ENCODE results near the gene EHD4. TPM values are rescaled to one million over a fixed set of nuclear protein-coding genes. Genes with fewer than 3 reads are reported as not detected.

Gene EHD4
- total RNA-seq, 1 experiment from 2014 or later = 35.3 TPM

DNA sequence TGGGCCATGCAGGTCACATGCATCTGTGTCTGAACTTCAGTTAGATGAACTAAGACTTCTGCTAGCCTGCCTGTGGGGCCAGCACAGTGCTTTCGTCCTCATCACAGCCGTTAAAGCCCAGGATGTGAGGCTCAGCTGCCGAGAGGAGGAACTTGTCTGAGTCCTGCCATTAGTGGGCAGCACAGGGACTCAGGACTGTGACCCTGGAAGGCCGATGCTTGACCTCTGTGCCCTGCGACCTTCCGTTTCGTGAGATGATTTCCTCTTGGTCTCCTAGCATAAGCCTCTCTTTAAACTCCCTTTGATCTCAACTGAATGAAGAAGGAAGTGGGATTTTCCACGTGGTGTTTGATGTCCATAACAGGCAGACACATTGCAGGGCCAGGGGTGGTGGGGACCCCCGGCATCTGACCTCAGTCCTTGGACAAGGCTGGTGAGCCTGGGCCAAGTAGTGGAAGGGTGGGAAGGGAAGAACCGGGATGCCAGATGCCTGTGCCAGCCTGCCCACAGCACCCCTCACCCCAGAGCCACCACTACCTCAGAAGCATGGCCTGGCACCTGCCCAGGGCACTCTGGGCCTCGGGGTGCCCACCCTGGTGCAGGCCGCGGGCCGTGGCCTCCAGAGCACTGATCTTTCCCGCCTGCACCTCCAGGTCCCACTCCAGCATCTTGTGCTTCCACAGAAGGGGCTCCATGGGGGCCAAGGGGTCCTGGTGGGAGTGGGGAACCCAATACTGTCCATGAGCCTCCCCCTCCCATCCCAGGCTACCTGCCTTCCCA lies 112.1 kb downstream of the EHD4 start:
- DNase-seq (ENCODE audit: low read depth) = no peak

DNA sequence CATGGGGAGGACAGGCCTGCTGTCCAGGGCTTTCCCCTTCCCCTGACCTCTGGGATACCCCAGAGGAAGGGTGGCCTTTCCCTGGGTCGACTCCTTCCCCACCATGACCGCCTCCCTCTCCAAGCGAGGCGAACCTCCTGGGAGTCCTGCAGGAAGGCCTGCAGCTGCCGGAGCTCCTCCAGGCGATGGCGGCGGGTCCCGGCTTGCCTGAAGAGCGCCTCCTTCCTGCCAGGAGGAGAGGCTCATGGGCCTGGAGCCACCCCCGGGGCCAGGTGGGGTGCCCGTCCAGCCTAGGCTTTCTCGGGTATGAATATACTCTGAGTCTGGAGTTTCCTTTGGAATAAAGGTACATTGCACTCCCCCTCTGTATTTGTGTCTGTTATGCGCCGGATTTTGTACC lies 113.6 kb downstream of the EHD4 start:
- no peak for DNase-seq (ENCODE audit: low read depth)

DNA sequence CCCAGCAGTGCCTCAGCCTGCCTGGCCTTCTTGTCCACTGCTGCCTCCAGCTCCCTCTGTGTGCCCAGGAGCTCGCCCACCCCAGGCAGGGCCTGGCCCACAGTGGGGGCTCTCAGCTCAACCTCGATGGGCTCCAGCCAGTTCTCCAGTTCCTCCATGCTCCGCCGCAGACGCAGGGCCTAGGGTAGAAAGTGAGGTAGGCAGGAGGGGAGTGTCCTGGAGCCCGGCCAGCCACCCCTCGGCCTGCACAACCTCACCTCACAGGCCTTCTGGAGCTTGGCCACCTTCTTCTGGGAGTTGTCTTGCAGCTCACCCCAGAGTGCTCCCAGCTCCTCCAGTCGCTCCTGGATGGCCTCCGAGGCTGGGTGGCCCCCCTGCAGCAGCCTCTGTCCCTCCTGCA lies 115.0 kb downstream of the EHD4 start:
- DNase-seq (ENCODE audit: low read depth) = no peak

DNA sequence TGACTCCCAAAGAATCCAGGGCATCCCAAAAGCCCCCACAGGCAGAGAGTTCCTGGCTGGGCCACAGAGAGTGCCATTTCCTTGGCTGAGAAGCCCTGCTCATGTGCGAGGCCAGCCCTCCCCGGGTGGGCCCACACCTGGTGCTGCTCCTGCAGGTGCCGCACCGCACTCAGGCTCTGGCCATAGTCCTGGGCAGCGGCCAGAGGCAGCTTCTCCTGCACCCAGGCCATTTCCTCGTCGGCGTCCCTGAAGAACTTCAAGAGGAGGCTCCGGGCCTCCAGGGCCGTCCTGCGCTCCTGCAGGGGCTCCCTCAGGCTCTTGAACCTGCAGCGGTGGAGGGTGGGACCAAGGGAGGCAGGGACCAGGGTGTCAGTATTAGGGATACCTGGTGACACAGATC lies 115.6 kb downstream of the EHD4 start:
- no peak for DNase-seq (ENCODE audit: low read depth)

DNA sequence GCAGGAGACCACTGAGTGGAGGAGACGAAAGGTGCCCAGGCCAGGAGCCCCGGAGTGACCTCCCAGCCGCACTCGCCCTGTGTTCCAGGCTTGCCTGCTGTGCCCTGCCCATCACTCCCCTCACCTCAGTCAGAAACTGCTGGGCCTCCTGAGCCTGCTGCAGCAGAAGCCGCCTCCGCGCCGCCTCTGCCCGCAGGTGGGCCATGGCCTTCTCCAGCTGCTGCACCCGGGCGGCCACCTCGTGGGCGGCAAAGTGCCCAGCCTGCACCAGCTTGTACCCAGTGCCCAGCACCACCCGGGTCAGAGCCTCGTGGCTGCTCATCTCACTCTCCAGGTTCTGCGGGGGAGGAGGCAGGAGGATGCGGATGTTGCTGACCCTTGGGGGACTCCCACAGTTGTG lies 116.1 kb downstream of the EHD4 start:
- no peak for DNase-seq (ENCODE audit: low read depth)

DNA sequence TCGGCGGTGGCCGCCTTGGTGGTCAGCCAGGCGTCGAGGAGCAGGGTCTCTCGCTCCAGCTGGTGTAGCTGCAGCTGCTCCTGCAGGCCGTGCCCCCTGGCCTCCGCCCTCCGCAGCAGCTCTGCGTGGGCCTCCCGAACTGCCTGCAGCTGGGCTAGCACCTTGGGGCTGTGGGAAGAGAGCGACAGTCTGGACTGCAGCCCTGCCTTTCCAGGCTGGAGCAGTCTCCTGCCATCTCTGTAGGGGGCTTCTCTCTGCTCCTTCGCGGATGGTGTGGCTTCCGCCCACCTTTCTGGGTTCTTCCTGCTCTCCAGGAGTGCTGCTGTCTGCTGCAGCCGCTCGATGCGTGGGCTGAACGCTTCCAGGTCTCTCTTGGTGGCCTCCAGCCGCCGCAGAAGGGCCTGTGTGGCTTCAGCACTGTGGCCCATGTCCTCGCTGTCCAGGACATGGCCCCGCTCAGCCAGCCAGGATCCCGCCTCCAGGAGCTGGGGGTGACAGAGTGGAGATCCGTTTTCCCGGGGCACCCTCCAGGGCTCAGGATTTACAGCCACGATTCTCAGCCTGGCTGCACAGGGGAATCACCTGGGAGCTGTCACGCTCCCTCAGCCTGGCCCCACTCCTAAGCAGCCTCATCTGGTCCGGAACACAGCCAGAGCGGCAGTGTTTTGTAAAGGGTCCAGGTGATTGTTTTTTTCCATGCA lies 116.9 kb downstream of the EHD4 start:
- DNase-seq (ENCODE audit: low read depth) = no peak

DNA sequence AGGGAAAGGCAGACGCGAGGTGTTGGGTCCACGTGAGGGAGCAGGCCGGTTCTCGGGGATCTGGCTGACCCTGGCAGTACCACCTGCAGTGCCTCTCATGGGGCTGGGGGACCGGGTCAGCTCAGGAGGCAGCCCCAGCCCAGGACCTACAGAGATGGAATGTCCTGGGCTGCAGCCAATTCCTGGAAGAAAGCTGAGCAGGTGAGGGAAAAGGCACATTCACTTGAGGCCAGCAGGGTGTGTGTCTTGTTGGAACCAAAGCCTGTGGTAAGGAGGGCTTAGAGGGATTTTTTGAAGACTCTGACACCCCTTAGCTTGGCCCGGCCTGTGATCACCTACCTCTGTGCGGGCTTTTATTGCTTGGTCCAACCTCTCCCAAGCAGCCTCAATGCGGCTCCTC lies 117.9 kb downstream of the EHD4 start:
- DNase-seq (ENCODE audit: low read depth) = no peak

DNA sequence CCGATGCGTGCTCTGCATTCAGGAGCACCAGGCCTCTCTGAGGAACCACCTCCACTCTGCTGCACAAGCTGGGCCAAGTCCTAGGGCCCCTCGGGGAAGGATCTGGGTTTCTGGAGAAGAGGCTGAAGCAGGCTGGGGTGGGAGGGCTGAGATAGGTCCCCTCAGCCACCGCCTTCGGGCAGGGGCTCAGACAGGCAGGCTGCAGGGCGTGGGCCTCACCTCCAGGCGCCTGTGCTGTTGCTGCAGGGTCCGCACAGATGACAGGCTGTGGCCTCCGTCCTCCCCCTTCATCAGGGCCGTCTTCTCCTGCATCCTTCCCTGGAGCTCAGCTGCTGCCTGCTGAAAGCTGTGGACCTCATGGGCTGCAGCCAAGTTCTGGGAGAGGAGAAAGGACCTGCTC lies 118.5 kb downstream of the EHD4 start:
- no peak for DNase-seq (ENCODE audit: low read depth)

DNA sequence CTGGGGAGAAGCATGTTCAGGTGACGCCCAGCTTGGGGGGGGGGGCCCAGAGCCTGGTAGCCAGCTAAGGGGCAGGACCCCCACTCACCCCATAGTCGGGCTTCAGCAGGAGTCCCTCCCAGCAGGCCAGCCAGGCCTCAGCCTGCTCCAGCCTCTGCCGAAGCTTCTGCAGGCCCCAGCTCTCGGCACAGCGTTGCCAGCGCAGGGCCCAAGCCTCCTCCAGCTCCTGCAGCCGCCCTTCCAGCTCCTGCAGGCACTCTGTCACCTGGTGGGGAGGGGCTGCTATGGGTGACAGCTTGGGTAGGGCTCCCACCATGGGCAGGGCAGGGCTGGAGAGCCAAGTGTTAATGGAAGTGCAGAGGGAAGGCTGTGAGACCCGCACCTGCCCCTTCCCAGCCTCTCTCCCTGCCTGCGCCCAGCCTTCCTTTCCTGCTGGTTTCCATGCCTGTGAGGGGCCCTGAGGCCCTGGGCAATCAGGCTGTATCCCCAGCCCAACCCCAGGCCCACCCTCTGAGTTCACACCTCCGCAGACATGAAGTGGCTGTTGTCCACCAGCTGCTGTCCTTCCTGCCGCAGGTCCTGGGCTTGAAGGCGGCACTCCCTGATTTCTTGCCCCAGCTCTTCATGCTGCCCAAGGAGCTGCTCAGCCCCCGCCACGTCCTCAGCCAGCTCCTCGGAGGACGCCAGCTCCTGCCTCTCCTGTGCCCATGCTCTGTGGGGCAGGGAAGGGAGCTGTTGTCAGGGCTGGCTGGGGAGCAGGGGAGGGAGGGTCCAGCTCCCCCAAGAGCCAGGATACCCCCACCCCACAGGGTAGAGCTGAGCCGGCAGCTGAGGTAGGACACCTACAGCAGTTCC lies 119.4 kb downstream of the EHD4 start:
- no peak for DNase-seq (ENCODE audit: low read depth)

DNA sequence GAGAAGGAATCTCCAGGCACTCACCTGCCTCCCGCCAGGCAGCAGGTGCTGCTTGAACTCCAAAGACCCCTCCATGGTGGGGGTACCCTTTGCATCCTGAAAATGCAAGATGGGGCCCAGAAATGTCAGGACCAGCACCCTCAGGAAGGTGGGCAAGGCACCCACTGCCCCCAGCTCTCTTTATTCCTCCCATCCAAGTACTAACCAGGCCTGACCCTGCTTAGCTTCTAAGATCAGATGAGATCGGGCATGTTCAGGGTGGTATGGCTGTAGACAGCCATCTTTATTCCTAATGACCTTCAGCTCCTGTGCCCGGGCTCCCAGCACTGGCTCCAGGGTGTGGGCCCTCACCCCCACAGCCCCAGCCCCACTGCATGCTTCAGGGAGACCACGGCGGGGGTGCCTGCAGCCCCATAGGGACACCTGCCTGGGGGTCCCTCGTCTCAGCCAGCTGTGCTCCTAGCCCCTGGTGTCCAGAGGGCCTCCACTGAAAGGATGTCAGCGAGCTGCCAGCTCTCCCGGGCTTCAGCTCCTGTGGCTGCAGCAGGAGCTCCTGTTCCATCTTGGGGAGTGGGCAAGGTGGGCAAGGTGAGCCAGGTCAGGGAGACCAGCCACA lies 120.5 kb downstream of the EHD4 start:
- DNase-seq (ENCODE audit: low read depth) = no peak

DNA sequence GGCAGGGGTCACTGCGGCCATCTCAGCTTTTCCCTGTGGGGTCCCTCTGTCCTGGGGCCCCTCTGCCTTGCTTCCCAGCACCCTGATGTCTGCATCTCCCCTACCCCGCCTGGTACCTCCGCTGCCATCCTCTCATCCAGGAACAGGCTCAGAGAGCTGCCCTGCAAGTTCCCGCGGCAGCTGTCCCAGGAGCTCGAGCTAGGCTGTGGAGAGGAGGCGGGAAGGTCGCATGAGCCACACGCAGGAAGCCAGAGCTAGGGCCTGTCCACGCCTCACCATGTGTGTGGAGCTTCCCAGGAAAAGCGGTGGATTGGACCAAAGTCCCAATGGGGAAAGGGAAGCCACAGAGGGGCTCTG lies 121.2 kb downstream of the EHD4 start:
- no peak for DNase-seq (ENCODE audit: low read depth)

DNA sequence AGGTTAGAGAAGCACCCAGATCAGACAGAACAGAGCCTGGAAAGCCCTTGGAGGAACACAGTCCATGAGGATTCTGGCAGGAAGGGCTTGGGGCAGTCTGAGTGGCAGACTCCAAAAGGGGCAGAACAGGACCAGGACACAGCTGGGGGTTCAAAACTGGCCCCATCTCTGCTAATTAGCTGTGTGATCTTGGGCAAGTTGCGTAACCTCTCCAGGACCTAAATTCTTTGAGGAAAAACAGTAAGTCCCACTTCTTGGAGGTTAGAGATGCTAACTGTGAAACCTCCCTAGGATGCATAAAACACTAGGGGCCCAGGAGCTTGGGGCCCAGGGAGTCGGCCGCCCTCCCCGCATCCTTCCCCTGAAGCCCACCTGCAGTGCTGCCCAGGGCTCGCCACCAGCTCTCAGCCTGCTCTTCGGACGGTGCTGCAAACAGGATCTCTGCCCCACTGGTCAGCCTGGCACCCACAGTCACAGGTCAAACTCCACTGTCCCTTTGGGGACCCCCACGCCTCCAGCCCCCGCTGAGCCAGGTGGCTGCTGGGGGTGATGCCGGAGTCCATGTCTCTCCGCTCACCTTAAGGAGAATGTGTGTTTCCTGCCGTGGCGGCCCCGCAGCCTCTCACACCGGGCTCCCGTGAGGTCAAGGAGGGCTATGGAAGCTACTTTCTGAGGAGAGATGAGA lies 121.7 kb downstream of the EHD4 start:
- no peak for DNase-seq (ENCODE audit: low read depth)

DNA sequence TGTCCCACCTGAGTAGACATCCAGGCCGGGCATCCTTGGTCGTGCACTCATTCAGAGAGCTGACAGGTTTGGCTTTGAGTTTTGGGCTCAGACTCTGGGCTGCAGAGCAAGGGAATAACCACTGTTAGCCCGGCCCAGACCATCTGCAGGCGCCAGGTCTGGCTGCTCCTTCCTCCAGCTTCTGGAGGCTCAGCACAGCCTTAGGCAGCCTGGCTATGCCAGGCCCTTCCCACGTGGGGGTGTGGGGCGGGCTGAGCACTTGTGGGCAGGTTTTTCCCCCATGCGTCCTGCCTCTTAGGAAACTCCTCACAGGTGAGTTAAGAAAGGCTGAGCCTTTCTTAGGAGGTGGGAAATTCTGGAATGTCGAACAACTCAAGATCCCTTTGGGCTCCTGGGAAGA lies 122.5 kb downstream of the EHD4 start:
- DNase-seq (ENCODE audit: low read depth) = no peak

DNA sequence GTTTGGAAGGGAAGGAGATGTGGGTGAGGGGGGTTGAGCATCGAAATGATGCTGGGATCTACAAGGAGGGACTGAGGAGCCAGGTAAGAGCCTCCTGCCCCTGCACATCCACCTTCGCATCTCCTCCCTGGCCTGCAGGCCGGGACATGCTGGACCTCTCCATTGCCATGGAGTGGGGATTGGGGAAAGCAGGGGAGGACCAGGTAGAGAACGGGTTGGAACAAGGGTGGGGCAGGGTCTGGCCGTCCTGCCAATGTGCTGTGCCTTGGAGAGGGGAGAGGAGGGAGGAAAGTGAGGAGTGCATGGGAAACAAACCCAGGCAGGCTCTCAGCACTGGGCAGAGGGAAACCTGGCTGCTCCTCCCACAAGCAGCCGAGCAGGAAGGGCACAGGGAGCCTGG lies 123.2 kb downstream of the EHD4 start:
- no peak for DNase-seq (ENCODE audit: low read depth)

DNA sequence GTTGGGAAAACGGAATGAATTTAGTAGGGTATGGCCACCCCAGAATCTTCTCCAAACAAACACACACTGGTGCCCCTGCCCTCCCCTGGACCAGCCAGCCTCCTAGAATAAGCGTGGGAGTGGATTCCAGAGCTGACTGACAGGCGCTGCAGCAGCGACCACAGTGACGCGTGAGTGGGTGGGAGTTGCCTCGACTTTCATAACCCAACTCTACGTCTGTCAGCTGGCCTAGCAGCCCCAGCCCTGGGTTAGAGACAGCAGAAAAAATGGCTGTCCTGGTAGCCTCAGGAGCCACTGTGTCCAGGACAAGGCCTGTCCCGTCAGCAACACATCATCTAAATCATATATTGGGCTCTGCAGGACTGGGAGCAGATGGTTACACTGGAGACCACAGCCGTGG lies 123.7 kb downstream of the EHD4 start:
- DNase-seq (ENCODE audit: low read depth) = no peak

DNA sequence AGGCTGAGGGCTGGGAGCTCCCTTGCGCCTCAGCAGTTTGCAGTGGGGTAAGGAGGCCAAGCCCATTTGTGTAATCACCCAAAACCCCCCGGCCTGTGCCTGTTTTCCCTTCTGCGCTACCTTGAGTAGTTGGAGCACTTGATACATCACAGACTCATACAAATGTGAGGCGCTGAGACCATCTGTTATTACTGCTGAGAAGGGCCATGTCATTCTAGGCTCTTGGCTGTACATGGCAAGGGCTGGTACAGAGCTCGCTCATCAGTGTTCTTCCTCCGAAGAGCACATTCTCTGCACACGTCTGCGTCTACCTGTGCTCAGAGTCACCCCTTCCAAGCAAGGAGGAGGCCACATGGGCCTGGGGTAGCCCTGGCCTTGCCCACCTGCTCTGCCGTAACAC lies 124.4 kb downstream of the EHD4 start:
- DNase-seq (ENCODE audit: low read depth) = no peak

DNA sequence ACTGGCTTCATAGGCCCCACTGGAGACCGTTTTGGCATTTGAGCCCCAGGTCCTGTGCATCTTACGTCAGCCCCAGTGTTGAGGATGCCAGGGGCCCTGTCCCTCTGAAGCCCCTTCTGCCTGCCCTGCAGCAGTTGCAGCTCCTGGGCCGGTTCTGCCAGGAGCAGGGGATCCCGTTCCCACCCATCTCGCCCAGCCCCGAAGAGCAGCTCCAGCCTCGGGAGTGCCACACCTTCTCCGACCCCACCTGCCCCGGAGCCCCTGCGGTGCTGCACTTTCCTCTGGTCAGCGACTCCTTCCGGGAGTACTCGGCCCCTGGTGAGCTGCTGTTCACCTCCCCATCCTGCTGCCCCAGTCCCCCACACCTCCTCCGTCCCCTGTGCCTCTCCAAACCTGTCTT lies 125.2 kb downstream of the EHD4 start:
- DNase-seq (ENCODE audit: low read depth) = no peak

Data from RPMI7951 (cell line).